WTC11 (cell line): Measurements from ENCODE around the gene ARHGAP19. TPM values are rescaled to one million over a fixed set of nuclear protein-coding genes. Genes with fewer than 3 reads are reported as not detected.
A peak's percentile ranks its signal among the peaks of the same experiment; 100 is the strongest.

Experiments used
- ATAC-seq: fragments of 200-7000 bp; cut with Tn5 transposase; 2 replicates; pipeline ENCODE4 v1.10.0; 2021; ENCODE audit warnings: mild to moderate bottlenecking, moderate library complexity
- CTCF ChIA-PET: fragments of 300-600 bp; sonication (Branson Sonifier 250); formaldehyde crosslinking; loops from one replicate; lab custom pipeline; 2021; ENCODE audit warnings: antibody characterized with exemption; lab: Charles Lee
- POLR2A ChIA-PET: fragments of 350-600 bp; sonication (Branson Sonifier 250); formaldehyde crosslinking; loops from one replicate; lab custom pipeline; 2021; ENCODE audit warnings: antibody characterized with exemption; lab: Charles Lee
- DNase-seq: peaks from one replicate; pipeline ENCODE4 v3.0.0; 2021; ENCODE audit warnings: low spot score
- H3K27ac Mint-ChIP-seq: 2 replicates; pipeline ENCODE4 v1.8.0; 2021; ENCODE audit warnings: mixed read lengths
- H3K27me3 Mint-ChIP-seq: 2 replicates; pipeline ENCODE4 v1.8.0; 2021; ENCODE audit warnings: low read depth, mild to moderate bottlenecking, moderate library complexity, mixed read lengths
- H3K36me3 Mint-ChIP-seq: 2 replicates; pipeline ENCODE4 v1.8.0; 2021; ENCODE audit warnings: mixed read lengths
- H3K4me1 Mint-ChIP-seq: 2 replicates; pipeline ENCODE4 v1.8.0; 2022; ENCODE audit warnings: mixed read lengths
- H3K4me3 Mint-ChIP-seq: 2 replicates; pipeline ENCODE4 v1.8.0; 2021; ENCODE audit warnings: mild to moderate bottlenecking, moderate library complexity, mixed read lengths
- H3K9me3 Mint-ChIP-seq: 2 replicates; pipeline ENCODE4 v1.8.0; 2021; ENCODE audit warnings: mixed read lengths
- ATF1 ChIP-seq: sonication (generic); formaldehyde crosslinking; IDR thresholded peaks from 2 replicates; pipeline ENCODE4 v1.8.1; 2023; ENCODE audit warnings: mild to moderate bottlenecking, moderate library complexity, missing genetic modification reagents
- CBFB ChIP-seq: sonication (generic); formaldehyde crosslinking; IDR thresholded peaks from 2 replicates; pipeline ENCODE4 v1.8.1; 2022; ENCODE audit warnings: mild to moderate bottlenecking, low read depth, missing genetic modification reagents
- CREB1 ChIP-seq: sonication (generic); formaldehyde crosslinking; IDR thresholded peaks from 2 replicates; pipeline ENCODE4 v1.8.0; 2023; ENCODE audit warnings: mild to moderate bottlenecking, missing genetic modification reagents
- ETV6 ChIP-seq: sonication (generic); formaldehyde crosslinking; IDR thresholded peaks from 2 replicates; pipeline ENCODE4 v1.8.1; 2022; ENCODE audit warnings: mild to moderate bottlenecking, missing genetic modification reagents
- GTF2I ChIP-seq: fragments of 250-450 bp; sonication (Bioruptor Pico); conservative IDR thresholded peaks from 2 replicates; pipeline ENCODE4 v1.4.0; 2021; ENCODE audit warnings: mild to moderate bottlenecking
- KAT7 ChIP-seq: sonication (generic); formaldehyde crosslinking; IDR thresholded peaks from 2 replicates; pipeline ENCODE4 v1.8.1; 2023; ENCODE audit warnings: missing genetic modification reagents, mild to moderate bottlenecking, borderline replicate concordance
- MXD4 ChIP-seq: fragments of 250-450 bp; sonication (Bioruptor Pico); IDR thresholded peaks from 2 replicates; pipeline ENCODE4 v1.8.0; 2021; ENCODE audit warnings: mild to moderate bottlenecking, moderate library complexity, borderline replicate concordance
- NFATC4 ChIP-seq: fragments of 250-450 bp; sonication (Bioruptor Pico); IDR thresholded peaks from 2 replicates; pipeline ENCODE4 v1.9.0; 2021; ENCODE audit warnings: mild to moderate bottlenecking
- NR1H2 ChIP-seq: sonication (generic); formaldehyde crosslinking; IDR thresholded peaks from 2 replicates; pipeline ENCODE4 v1.9.0; 2021; ENCODE audit warnings: mild to moderate bottlenecking, moderate library complexity, missing genetic modification reagents
- SMAD3 ChIP-seq: sonication (generic); formaldehyde crosslinking; IDR thresholded peaks from 2 replicates; pipeline ENCODE4 v1.8.0; 2022; ENCODE audit warnings: missing genetic modification reagents, mild to moderate bottlenecking, borderline replicate concordance
- SMAD4 ChIP-seq: sonication (generic); formaldehyde crosslinking; IDR thresholded peaks from 2 replicates; pipeline ENCODE4 v1.8.0; 2022; ENCODE audit warnings: mild to moderate bottlenecking, missing genetic modification reagents
- SP1 ChIP-seq: sonication (generic); formaldehyde crosslinking; conservative IDR thresholded peaks from 2 replicates; pipeline ENCODE4 v1.8.1; 2022; ENCODE audit warnings: missing genetic modification reagents
- TEAD1 ChIP-seq: sonication (generic); formaldehyde crosslinking; IDR thresholded peaks from 2 replicates; pipeline ENCODE4 v1.8.0; 2022; ENCODE audit warnings: mild to moderate bottlenecking, missing genetic modification reagents
- ZNF138 ChIP-seq: sonication (generic); formaldehyde crosslinking; conservative IDR thresholded peaks from 2 replicates; pipeline ENCODE4 v1.8.1; 2022; ENCODE audit warnings: mild to moderate bottlenecking, moderate library complexity, missing genetic modification reagents
- ZNF219 ChIP-seq: sonication (generic); formaldehyde crosslinking; IDR thresholded peaks from 2 replicates; pipeline ENCODE4 v1.8.0; 2023; ENCODE audit warnings: missing genetic modification reagents, mild to moderate bottlenecking, borderline replicate concordance
- ZNF423 ChIP-seq: fragments of 250-450 bp; sonication (Bioruptor Pico); IDR thresholded peaks from 2 replicates; pipeline ENCODE4 v2.1.2; 2022; ENCODE audit warnings: mild to moderate bottlenecking, moderate library complexity
- total RNA-seq: library from RNA; stranded (reverse); gene quantifications from 3 replicates; pipeline ENCODE4 v1.2.3, GENCODE V29; 2021
- TF ChIP-seq, protein P1 (sequence below): sonication (generic); formaldehyde crosslinking; IDR thresholded peaks from 2 replicates; pipeline ENCODE4 v1.8.0; 2022; ENCODE audit warnings: mild to moderate bottlenecking, missing genetic modification reagents
- TF ChIP-seq, protein P2 (sequence below): sonication (generic); formaldehyde crosslinking; IDR thresholded peaks from 2 replicates; pipeline ENCODE4 v1.8.1; 2023; ENCODE audit warnings: mild to moderate bottlenecking, missing genetic modification reagents, borderline replicate concordance
- TF ChIP-seq, protein P3 (sequence below): sonication (generic); formaldehyde crosslinking; IDR thresholded peaks from 2 replicates; pipeline ENCODE4 v1.8.0; 2022; ENCODE audit warnings: mild to moderate bottlenecking, missing genetic modification reagents
- TF ChIP-seq, protein P4 (sequence below): sonication (generic); formaldehyde crosslinking; IDR thresholded peaks from 2 replicates; pipeline ENCODE4 v1.8.1; 2022; ENCODE audit warnings: mild to moderate bottlenecking, moderate library complexity, missing genetic modification reagents
- TF ChIP-seq, protein P5 (sequence below): sonication (generic); formaldehyde crosslinking; IDR thresholded peaks from 2 replicates; pipeline ENCODE4 v1.8.0; 2022; ENCODE audit warnings: mild to moderate bottlenecking, missing genetic modification reagents
- TF ChIP-seq, protein P6 (sequence below): sonication (generic); formaldehyde crosslinking; IDR thresholded peaks from 2 replicates; pipeline ENCODE4 v1.8.0; 2023; ENCODE audit warnings: missing genetic modification reagents, mild to moderate bottlenecking, borderline replicate concordance
- TF ChIP-seq, protein P7 (sequence below): sonication (generic); formaldehyde crosslinking; IDR thresholded peaks from 2 replicates; pipeline ENCODE4 v1.8.0; 2022; ENCODE audit warnings: mild to moderate bottlenecking, missing genetic modification reagents

ARHGAP19 gene
- total RNA-seq, 1 experiment from 2014 or later = 42.2 TPM

DNA sequence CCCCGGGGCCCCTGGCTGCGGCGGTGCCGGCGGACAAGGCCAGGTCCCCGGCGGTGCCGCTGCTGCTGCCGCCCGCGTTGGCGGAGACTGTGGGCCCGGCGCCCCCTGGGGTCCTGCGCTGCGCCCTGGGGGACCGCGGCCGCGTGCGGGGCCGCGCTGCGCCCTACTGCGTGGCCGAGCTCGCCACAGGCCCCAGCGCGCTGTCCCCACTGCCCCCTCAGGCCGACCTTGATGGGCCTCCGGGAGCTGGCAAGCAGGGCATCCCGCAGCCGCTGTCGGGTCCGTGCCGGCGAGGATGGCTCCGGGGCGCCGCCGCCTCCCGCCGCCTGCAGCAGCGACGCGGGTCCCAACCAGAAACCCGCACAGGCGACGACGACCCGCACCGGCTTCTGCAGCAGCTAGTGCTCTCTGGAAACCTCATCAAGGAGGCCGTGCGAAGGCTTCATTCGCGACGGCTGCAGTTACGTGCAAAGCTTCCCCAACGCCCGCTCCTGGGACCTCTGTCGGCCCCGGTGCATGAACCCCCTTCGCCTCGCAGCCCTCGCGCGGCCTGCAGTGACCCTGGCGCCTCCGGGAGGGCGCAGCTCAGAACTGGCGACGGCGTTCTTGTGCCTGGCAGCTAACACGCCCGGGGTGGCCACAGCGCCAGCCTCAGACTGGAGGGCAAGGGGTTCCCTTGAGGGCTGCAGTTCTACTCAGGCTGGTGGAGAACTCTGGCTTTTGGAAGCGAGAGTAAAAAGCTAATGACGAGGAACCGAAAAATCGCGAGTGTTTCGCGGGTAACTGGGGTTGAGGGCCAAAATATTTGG lies 27.4 kb upstream of the ARHGAP19 start:
- CTCF ChIA-PET = interaction anchor here (0.8 to 2.0 kb wide), 10 partner anchors 10 to 247 kb away, joined by 3 to 26 read pairs (median 4); partner anchors contain the start of gene RRP12
- peak overlapping the region; percentile 83 for H3K4me3 Mint-ChIP-seq
- H3K36me3 Mint-ChIP-seq = no peaks in the 10 kb centered on the region
- 0 out of 2 replicates have a peak overlapping the region, but pooled peaks have one; percentile 95 for H3K27ac Mint-ChIP-seq
- DNase-seq (peak; percentile 76), ATAC-seq (peak; percentile 55)
- H3K27me3 Mint-ChIP-seq = peaks cover 33% of the 10 kb centered on the region
- POLR2A ChIA-PET = interaction anchor here (0.8 to 2.9 kb wide), 4 partner anchors 9 to 81 kb away, joined by 3 to 46 read pairs (median 9); partner anchors contain the start of genes ARHGAP19, FRAT2 and RRP12
- peaks cover 29% of the 10 kb centered on the region for H3K4me1 Mint-ChIP-seq
- H3K9me3 Mint-ChIP-seq = no peaks in the 10 kb centered on the region
- 0 out of 2 replicates have a peak, but pooled peaks have one; percentile 20 for TF ChIP-seq CBFB
- TF ChIP-seq, protein P1, sequence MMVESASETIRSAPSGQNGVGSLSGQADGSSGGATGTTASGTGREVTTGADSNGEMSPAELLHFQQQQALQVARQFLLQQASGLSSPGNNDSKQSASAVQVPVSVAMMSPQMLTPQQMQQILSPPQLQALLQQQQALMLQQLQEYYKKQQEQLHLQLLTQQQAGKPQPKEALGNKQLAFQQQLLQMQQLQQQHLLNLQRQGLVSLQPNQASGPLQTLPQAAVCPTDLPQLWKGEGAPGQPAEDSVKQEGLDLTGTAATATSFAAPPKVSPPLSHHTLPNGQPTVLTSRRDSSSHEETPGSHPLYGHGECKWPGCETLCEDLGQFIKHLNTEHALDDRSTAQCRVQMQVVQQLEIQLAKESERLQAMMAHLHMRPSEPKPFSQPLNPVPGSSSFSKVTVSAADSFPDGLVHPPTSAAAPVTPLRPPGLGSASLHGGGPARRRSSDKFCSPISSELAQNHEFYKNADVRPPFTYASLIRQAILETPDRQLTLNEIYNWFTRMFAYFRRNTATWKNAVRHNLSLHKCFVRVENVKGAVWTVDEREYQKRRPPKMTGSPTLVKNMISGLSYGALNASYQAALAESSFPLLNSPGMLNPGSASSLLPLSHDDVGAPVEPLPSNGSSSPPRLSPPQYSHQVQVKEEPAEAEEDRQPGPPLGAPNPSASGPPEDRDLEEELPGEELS (CRISPR knock-in tag) = peak; percentile 26; the same call in 1 of the 2 replicates
- TF ChIP-seq ATF1 = 0 out of 2 replicates have a peak, but pooled peaks have one; percentile 5
- TF ChIP-seq, protein P2, sequence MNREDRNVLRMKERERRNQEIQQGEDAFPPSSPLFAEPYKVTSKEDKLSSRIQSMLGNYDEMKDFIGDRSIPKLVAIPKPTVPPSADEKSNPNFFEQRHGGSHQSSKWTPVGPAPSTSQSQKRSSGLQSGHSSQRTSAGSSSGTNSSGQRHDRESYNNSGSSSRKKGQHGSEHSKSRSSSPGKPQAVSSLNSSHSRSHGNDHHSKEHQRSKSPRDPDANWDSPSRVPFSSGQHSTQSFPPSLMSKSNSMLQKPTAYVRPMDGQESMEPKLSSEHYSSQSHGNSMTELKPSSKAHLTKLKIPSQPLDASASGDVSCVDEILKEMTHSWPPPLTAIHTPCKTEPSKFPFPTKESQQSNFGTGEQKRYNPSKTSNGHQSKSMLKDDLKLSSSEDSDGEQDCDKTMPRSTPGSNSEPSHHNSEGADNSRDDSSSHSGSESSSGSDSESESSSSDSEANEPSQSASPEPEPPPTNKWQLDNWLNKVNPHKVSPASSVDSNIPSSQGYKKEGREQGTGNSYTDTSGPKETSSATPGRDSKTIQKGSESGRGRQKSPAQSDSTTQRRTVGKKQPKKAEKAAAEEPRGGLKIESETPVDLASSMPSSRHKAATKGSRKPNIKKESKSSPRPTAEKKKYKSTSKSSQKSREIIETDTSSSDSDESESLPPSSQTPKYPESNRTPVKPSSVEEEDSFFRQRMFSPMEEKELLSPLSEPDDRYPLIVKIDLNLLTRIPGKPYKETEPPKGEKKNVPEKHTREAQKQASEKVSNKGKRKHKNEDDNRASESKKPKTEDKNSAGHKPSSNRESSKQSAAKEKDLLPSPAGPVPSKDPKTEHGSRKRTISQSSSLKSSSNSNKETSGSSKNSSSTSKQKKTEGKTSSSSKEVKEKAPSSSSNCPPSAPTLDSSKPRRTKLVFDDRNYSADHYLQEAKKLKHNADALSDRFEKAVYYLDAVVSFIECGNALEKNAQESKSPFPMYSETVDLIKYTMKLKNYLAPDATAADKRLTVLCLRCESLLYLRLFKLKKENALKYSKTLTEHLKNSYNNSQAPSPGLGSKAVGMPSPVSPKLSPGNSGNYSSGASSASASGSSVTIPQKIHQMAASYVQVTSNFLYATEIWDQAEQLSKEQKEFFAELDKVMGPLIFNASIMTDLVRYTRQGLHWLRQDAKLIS = no peak
- no peak for TF ChIP-seq SMAD4
- TF ChIP-seq SP1 (CRISPR knock-in tag) = no peak
- no peak for TF ChIP-seq GTF2I
- TF ChIP-seq ZNF219 (CRISPR knock-in tag) = no peak
- 0 out of 2 replicates have a peak, but pooled peaks have one; percentile 21 for TF ChIP-seq CREB1 (CRISPR knock-in tag)
- TF ChIP-seq ETV6 (CRISPR knock-in tag) = no peak
- 0 out of 2 replicates have a peak, but pooled peaks have one; percentile 24 for TF ChIP-seq TEAD1 (CRISPR knock-in tag)
- TF ChIP-seq, protein P3, sequence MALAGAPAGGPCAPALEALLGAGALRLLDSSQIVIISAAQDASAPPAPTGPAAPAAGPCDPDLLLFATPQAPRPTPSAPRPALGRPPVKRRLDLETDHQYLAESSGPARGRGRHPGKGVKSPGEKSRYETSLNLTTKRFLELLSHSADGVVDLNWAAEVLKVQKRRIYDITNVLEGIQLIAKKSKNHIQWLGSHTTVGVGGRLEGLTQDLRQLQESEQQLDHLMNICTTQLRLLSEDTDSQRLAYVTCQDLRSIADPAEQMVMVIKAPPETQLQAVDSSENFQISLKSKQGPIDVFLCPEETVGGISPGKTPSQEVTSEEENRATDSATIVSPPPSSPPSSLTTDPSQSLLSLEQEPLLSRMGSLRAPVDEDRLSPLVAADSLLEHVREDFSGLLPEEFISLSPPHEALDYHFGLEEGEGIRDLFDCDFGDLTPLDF (CRISPR knock-in tag) = peak; percentile 72; the same call in 1 of the 2 replicates
- TF ChIP-seq, protein P4, sequence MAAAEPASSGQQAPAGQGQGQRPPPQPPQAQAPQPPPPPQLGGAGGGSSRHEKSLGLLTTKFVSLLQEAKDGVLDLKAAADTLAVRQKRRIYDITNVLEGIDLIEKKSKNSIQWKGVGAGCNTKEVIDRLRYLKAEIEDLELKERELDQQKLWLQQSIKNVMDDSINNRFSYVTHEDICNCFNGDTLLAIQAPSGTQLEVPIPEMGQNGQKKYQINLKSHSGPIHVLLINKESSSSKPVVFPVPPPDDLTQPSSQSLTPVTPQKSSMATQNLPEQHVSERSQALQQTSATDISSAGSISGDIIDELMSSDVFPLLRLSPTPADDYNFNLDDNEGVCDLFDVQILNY (CRISPR knock-in tag) = 0 out of 2 replicates have a peak, but pooled peaks have one; percentile 17
- no peak for TF ChIP-seq MXD4 (CRISPR knock-in tag)
- no peak for TF ChIP-seq ZNF423 (CRISPR knock-in tag)
- no peak for TF ChIP-seq NFATC4
- TF ChIP-seq, protein P5, sequence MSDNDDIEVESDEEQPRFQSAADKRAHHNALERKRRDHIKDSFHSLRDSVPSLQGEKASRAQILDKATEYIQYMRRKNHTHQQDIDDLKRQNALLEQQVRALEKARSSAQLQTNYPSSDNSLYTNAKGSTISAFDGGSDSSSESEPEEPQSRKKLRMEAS (CRISPR knock-in tag) = peak; percentile 70; the same call in 1 of the 2 replicates
- TF ChIP-seq NR1H2 (CRISPR knock-in tag) = no peak
- no peak for TF ChIP-seq SMAD3
- TF ChIP-seq, protein P6, sequence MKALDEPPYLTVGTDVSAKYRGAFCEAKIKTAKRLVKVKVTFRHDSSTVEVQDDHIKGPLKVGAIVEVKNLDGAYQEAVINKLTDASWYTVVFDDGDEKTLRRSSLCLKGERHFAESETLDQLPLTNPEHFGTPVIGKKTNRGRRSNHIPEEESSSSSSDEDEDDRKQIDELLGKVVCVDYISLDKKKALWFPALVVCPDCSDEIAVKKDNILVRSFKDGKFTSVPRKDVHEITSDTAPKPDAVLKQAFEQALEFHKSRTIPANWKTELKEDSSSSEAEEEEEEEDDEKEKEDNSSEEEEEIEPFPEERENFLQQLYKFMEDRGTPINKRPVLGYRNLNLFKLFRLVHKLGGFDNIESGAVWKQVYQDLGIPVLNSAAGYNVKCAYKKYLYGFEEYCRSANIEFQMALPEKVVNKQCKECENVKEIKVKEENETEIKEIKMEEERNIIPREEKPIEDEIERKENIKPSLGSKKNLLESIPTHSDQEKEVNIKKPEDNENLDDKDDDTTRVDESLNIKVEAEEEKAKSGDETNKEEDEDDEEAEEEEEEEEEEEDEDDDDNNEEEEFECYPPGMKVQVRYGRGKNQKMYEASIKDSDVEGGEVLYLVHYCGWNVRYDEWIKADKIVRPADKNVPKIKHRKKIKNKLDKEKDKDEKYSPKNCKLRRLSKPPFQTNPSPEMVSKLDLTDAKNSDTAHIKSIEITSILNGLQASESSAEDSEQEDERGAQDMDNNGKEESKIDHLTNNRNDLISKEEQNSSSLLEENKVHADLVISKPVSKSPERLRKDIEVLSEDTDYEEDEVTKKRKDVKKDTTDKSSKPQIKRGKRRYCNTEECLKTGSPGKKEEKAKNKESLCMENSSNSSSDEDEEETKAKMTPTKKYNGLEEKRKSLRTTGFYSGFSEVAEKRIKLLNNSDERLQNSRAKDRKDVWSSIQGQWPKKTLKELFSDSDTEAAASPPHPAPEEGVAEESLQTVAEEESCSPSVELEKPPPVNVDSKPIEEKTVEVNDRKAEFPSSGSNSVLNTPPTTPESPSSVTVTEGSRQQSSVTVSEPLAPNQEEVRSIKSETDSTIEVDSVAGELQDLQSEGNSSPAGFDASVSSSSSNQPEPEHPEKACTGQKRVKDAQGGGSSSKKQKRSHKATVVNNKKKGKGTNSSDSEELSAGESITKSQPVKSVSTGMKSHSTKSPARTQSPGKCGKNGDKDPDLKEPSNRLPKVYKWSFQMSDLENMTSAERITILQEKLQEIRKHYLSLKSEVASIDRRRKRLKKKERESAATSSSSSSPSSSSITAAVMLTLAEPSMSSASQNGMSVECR (CRISPR knock-in tag) = peak; percentile 42; the same call in 1 of the 2 replicates
- no peak for TF ChIP-seq KAT7
- TF ChIP-seq, protein P7, sequence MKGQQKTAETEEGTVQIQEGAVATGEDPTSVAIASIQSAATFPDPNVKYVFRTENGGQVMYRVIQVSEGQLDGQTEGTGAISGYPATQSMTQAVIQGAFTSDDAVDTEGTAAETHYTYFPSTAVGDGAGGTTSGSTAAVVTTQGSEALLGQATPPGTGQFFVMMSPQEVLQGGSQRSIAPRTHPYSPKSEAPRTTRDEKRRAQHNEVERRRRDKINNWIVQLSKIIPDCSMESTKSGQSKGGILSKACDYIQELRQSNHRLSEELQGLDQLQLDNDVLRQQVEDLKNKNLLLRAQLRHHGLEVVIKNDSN = no peak
- TF ChIP-seq ZNF138 (CRISPR knock-in tag) = peak; percentile 79; the same call in 1 of the 2 replicates
